Esophagus muscularis mucosa (tissue), 4 donors: ENCODE data around the gene CATSPER4.

Experiments
- EP300 ChIP-seq: sonication (generic); formaldehyde crosslinking; IDR thresholded peaks from one replicate; pipeline ENCODE4 v1.6.1; 2017; ENCODE audit warnings: antibody characterized with exemption
- POLR2A ChIP-seq: fragments of 450-650 bp; IDR thresholded peaks from one replicate; pipeline ENCODE4 v1.6.1; 2017; ENCODE audit warnings: antibody characterized with exemption, moderate library complexity, mild to moderate bottlenecking, low read depth
- POLR2AphosphoS5 ChIP-seq, 2 donors: sonication (generic); formaldehyde crosslinking; IDR thresholded peaks; one replicate each; pipeline ENCODE4 v1.6.1; 2017; ENCODE audit warnings: antibody characterized with exemption in 2 of 2
- TF ChIP-seq, protein P1 (sequence below), 3 experiments: fragments of 200-600 bp in 2 of 3; fragments of 450-650 bp in 1 of 3; sonication (generic) in 2 of 3; IDR thresholded peaks; one replicate each; pipeline ENCODE4 v1.5.1; 2017 to 2019; ENCODE audit warnings: antibody characterized with exemption in 3 of 3, mild to moderate bottlenecking in 2 of 3, moderate library complexity in 1 of 3

DNA sequence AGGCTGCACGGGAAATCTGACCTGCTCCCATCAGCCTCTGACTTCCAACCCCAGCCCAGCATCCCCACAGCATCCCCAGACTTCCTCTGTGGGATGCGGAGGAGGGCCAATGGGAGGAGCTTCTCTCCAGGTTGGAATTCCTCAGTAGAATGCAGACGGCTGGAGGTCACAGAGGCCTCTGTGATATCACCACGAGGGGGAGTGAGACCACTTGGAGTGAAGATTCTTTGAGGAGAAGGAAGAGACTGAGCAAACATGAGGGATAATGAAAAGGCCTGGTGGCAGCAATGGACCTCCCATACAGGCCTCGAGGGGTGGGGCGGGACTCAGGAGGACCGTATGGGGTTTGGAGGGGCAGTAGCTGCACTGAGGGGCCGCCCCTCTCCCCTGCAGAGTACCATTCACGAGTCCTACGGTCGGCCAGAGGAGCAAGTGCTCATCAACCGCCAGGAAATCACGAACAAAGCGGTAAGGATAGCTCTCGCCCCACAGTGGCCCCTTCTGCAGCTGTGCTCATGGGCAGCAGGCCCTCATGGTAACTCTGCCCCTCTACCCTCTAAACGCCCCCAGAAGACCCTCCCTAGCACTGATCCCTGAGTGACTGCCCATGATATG, at the start of gene CATSPER4:
- TF ChIP-seq, protein P1, sequence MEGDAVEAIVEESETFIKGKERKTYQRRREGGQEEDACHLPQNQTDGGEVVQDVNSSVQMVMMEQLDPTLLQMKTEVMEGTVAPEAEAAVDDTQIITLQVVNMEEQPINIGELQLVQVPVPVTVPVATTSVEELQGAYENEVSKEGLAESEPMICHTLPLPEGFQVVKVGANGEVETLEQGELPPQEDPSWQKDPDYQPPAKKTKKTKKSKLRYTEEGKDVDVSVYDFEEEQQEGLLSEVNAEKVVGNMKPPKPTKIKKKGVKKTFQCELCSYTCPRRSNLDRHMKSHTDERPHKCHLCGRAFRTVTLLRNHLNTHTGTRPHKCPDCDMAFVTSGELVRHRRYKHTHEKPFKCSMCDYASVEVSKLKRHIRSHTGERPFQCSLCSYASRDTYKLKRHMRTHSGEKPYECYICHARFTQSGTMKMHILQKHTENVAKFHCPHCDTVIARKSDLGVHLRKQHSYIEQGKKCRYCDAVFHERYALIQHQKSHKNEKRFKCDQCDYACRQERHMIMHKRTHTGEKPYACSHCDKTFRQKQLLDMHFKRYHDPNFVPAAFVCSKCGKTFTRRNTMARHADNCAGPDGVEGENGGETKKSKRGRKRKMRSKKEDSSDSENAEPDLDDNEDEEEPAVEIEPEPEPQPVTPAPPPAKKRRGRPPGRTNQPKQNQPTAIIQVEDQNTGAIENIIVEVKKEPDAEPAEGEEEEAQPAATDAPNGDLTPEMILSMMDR (IDR thresholded peaks at IDR 0.05): no peak
- no peak for TF ChIP-seq EP300
- no peak for TF ChIP-seq POLR2AphosphoS5 (IDR thresholded peaks at IDR 0.05)
- TF ChIP-seq POLR2A: no peak
